Measurements from ENCODE around the gene CCR9.

The CCR9 gene

GRCh38 chr3:45952456-45952855, 66.1 kb downstream of the CCR9 start:
- no peak for TF ChIP-seq CTCF (IDR thresholded peaks at IDR 0.05; ENCODE audit: borderline replicate concordance, insufficient read depth, low read depth, low read length)
- H3K4me3 ChIP-seq (ENCODE audit: low read depth, low read length), result no peak overlapping the region

All from GM12875 (cell line).